OCI-LY1 (cell line): Measurements from ENCODE around the gene AKT1.

ENCODE experiments used
- H2AFZ ChIP-seq: fragments of 200-600 bp; sonication (generic), shearing (Covaris generic); 2 replicates; pipeline ENCODE4 v1.6.0; 2014; ENCODE audit warnings: antibody characterized with exemption, mild to moderate bottlenecking, low read length
- H3F3A ChIP-seq: fragments of 200-600 bp; sonication (generic), shearing (Covaris generic); 2 replicates; pipeline ENCODE4 v1.6.0; 2014; ENCODE audit warnings: mild to moderate bottlenecking, antibody characterized with exemption, low read length, moderate library complexity; ENCODE audit not compliant: insufficient read depth
- H3K27ac ChIP-seq: fragments of 200-600 bp; sonication (generic); 2 replicates; pipeline ENCODE4 v1.5.1; 2014; ENCODE audit warnings: low read length, mixed run types, mild to moderate bottlenecking, low read depth; ENCODE audit not compliant: poor library complexity, severe bottlenecking
- H3K27me3 ChIP-seq: fragments of 200-600 bp; sonication (generic); 2 replicates; pipeline ENCODE4 v1.6.0; 2014; ENCODE audit warnings: antibody characterized with exemption, mild to moderate bottlenecking, low read length, moderate library complexity; ENCODE audit not compliant: insufficient read depth
- H3K36me3 ChIP-seq: fragments of 200-600 bp; sonication (generic); 2 replicates; pipeline ENCODE4 v1.6.1; 2014; ENCODE audit warnings: mild to moderate bottlenecking, antibody characterized with exemption, low read length, moderate library complexity, mixed read lengths; ENCODE audit not compliant: insufficient read depth
- H3K4me1 ChIP-seq: fragments of 200-600 bp; sonication (generic); 2 replicates; pipeline ENCODE4 v1.5.1; 2014; ENCODE audit warnings: mild to moderate bottlenecking, low read length, moderate library complexity; ENCODE audit not compliant: insufficient read depth, severe bottlenecking
- H3K4me2 ChIP-seq: fragments of 200-600 bp; sonication (generic), shearing (Covaris generic); 2 replicates; pipeline ENCODE4 v1.6.1; 2014; ENCODE audit warnings: low read length
- H3K4me3 ChIP-seq: fragments of 200-600 bp; sonication (generic); 2 replicates; pipeline ENCODE4 v1.5.1; 2014; ENCODE audit warnings: low read length, low read depth, mild to moderate bottlenecking, mixed read lengths; ENCODE audit not compliant: poor library complexity, severe bottlenecking
- H3K79me2 ChIP-seq: fragments of 200-600 bp; shearing (Covaris generic); 2 replicates; pipeline ENCODE4 v1.6.1; 2016; ENCODE audit warnings: mixed run types, low read length, mixed read lengths; ENCODE audit not compliant: insufficient read depth
- H3K9ac ChIP-seq: fragments of 200-600 bp; sonication (generic), shearing (Covaris generic); 2 replicates; pipeline ENCODE4 v1.6.1; 2014; ENCODE audit warnings: mild to moderate bottlenecking, low read length, mixed read lengths
- H3K9me2 ChIP-seq: fragments of 200-600 bp; sonication (generic), shearing (Covaris generic); 2 replicates; pipeline ENCODE4 v1.6.1; 2014; ENCODE audit warnings: low read depth, mild to moderate bottlenecking, low read length, mixed read lengths
- H3K9me3 ChIP-seq: fragments of 200-600 bp; shearing (Covaris generic); 2 replicates; pipeline ENCODE4 v1.6.1; 2014; ENCODE audit warnings: low read length, mixed read lengths
- H4K20me1 ChIP-seq: fragments of 200-600 bp; sonication (generic), shearing (Covaris generic); 2 replicates; pipeline ENCODE4 v1.6.0; 2016; ENCODE audit warnings: mild to moderate bottlenecking, low read length; ENCODE audit not compliant: insufficient read depth
- EZH2 ChIP-seq: fragments of 200-600 bp; sonication (generic), shearing (Covaris generic); IDR thresholded peaks from 2 replicates; pipeline ENCODE4 v1.8.0; 2017; ENCODE audit warnings: borderline replicate concordance, mixed run types, mild to moderate bottlenecking, antibody characterized with exemption, low read length, moderate library complexity, mixed read lengths
- TF ChIP-seq, protein P1 (sequence below): fragments of 200-600 bp; sonication (generic), shearing (Covaris generic); IDR thresholded peaks from 2 replicates; pipeline ENCODE4 v1.5.1; 2017; ENCODE audit warnings: mild to moderate bottlenecking, antibody characterized with exemption, low read length, moderate library complexity, mixed read lengths

The AKT1 gene

DNA sequence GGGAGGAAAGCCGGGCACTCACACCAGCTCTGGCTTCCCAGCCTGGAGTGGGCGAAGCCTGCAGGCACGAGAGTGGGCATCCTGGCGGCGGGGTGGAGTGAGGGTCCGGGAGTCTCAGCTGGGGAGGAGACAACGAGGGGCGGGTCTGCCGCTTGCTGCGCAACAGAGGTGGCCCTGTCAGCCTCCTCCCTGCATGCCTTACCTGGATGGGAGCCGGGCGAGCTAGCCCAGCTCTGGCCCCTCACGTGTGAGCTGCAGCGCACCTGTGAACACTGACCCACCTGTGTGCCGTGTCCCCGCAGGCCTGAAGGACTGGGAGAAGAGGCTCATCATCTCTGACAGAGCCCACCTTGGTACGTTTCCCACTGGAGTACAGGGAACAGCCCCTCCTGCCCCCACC is 56.5 kb downstream of the AKT1 start:
- Histone ChIP-seq H3K4me2 (no peak overlapping the region), H3K4me1 (no peaks in the 10 kb centered on the region), H3K4me3 (no peak overlapping the region), H3K9me3 (no peaks in the 10 kb centered on the region), H2AFZ (no peak overlapping the region), H3K27me3 (peaks cover 32% of the 10 kb centered on the region; the same call in 1 of the 2 replicates), H3K36me3 (no peaks in the 10 kb centered on the region), H3K79me2 (no peaks in the 10 kb centered on the region), H3K27ac (no peak overlapping the region), H3K9ac (no peak overlapping the region), H4K20me1 (no peaks in the 10 kb centered on the region), H3F3A (no peaks in the 10 kb centered on the region), H3K9me2 (no peaks in the 10 kb centered on the region)
- TF ChIP-seq, protein P1, sequence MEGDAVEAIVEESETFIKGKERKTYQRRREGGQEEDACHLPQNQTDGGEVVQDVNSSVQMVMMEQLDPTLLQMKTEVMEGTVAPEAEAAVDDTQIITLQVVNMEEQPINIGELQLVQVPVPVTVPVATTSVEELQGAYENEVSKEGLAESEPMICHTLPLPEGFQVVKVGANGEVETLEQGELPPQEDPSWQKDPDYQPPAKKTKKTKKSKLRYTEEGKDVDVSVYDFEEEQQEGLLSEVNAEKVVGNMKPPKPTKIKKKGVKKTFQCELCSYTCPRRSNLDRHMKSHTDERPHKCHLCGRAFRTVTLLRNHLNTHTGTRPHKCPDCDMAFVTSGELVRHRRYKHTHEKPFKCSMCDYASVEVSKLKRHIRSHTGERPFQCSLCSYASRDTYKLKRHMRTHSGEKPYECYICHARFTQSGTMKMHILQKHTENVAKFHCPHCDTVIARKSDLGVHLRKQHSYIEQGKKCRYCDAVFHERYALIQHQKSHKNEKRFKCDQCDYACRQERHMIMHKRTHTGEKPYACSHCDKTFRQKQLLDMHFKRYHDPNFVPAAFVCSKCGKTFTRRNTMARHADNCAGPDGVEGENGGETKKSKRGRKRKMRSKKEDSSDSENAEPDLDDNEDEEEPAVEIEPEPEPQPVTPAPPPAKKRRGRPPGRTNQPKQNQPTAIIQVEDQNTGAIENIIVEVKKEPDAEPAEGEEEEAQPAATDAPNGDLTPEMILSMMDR: no peak
- TF ChIP-seq EZH2: no peak

DNA sequence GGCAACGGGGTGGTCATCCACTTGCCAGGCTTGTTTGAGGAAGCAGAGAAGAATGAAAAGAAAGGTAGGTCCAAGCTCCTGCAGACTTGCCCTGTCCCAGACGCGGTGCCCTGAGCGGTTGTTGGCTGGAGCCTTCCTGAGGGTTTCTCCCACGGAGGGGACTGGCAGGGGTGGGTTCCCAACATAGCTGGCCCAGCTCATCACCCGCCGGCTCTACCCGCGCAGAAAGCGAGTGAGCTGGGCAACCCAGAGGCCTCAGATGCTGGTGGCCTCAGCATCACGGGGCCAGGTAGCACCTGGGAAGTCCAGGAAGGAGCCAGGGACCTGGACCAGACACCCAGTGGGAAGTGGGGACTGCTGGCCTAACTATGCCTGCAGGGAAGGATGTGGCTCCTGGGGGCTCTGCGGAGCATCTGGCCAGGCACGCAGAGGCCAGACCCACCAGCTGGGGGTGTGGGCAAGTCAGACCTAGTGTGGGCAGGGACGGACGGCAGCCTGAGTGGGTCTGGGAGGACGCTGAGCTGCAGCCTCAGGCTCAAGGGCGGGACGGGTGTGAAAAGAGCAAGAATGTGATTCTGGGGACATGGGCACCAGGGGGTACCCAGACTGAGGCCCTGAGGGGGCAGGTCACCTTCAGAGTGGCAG is 57.1 kb downstream of the AKT1 start:
- H3K4me1 ChIP-seq: no peaks in the 10 kb centered on the region
- no peak overlapping the region for H3K9ac ChIP-seq
- no peaks in the 10 kb centered on the region for H3F3A ChIP-seq
- H3K79me2 ChIP-seq: no peaks in the 10 kb centered on the region
- no peak overlapping the region for H2AFZ ChIP-seq
- no peaks in the 10 kb centered on the region for H4K20me1 ChIP-seq
- H3K27me3 ChIP-seq: peaks cover 32% of the 10 kb centered on the region; the same call in 1 of the 2 replicates
- no peaks in the 10 kb centered on the region for H3K9me2 ChIP-seq
- no peak overlapping the region for H3K27ac ChIP-seq
- no peak overlapping the region for H3K4me2 ChIP-seq
- H3K36me3 ChIP-seq: no peaks in the 10 kb centered on the region
- no peak overlapping the region for H3K4me3 ChIP-seq
- no peak for TF ChIP-seq EZH2
- TF ChIP-seq, protein P1: no peak
- H3K9me3 ChIP-seq: no peaks in the 10 kb centered on the region

DNA sequence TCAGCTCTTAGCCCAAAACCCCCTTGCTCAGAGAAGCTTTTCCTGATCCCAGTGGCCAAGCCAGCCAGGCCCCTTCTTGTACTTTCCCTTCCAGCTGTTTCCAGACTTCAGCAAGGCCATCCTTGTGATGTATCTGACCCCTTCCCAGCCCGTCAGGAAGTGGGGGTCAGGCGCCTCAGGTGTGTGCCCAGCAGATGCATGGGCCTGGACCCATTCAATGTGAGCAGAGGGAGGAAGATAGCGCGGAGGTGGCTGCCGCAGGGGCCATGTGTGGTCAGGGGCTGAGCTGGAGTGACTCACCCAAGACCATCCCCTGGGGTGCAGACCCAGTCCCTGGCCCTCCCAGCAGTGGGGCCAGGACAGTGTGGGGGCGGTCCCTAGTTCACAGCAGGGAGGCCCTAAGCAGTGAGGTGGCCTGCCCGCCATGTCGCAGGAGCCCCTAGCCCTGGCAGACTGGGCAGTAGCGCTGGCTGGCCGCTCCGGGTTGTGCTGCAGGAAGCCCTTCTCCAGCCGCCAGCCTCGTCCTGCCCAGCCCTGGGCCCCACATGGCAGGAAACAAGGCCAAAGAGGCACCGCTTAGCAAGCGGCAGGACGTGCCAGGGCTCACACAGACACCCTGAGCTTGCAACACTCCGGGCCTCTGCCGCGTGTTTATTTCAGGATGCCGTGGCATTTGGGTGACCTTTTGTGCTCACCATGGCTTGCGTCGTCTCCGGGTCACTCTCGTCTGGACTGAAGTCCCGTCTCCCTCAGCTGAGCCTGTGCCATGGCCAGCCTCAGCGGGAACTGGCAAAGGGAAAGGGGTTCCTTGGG is 59.5 kb downstream of the AKT1 start:
- TF ChIP-seq, protein P1: no peak
- no peak for TF ChIP-seq EZH2
- Histone ChIP-seq H3F3A (no peaks in the 10 kb centered on the region), H2AFZ (no peak overlapping the region), H3K9me3 (no peaks in the 10 kb centered on the region), H3K9ac (no peak overlapping the region), H3K9me2 (no peaks in the 10 kb centered on the region), H3K27ac (no peak overlapping the region), H3K27me3 (peaks cover 28% of the 10 kb centered on the region; the same call in 1 of the 2 replicates), H3K36me3 (no peaks in the 10 kb centered on the region), H3K79me2 (no peaks in the 10 kb centered on the region), H3K4me1 (no peaks in the 10 kb centered on the region), H3K4me3 (no peak overlapping the region), H3K4me2 (no peak overlapping the region), H4K20me1 (no peaks in the 10 kb centered on the region)
